ENCODE measurements around the gene CCDC177.

GRCh38 chr14:69612014-69612782, 37.5 kb upstream of the CCDC177 start:
- TF ChIP-seq, protein P1, sequence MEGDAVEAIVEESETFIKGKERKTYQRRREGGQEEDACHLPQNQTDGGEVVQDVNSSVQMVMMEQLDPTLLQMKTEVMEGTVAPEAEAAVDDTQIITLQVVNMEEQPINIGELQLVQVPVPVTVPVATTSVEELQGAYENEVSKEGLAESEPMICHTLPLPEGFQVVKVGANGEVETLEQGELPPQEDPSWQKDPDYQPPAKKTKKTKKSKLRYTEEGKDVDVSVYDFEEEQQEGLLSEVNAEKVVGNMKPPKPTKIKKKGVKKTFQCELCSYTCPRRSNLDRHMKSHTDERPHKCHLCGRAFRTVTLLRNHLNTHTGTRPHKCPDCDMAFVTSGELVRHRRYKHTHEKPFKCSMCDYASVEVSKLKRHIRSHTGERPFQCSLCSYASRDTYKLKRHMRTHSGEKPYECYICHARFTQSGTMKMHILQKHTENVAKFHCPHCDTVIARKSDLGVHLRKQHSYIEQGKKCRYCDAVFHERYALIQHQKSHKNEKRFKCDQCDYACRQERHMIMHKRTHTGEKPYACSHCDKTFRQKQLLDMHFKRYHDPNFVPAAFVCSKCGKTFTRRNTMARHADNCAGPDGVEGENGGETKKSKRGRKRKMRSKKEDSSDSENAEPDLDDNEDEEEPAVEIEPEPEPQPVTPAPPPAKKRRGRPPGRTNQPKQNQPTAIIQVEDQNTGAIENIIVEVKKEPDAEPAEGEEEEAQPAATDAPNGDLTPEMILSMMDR (IDR thresholded peaks at IDR 0.05): no peak
- TF ChIP-seq POLR2A (IDR thresholded peaks at IDR 0.05): no peak
